GM23248 (cell line): ENCODE results near the gene STARD13. TPM values are rescaled to one million over a fixed set of nuclear protein-coding genes. Genes with fewer than 3 reads are reported as not detected.

Experiments used
- DNase-seq: peaks from one replicate; pipeline ENCODE4 v3.0.0-alpha.2; 2015
- H2AFZ ChIP-seq: fragments of 200-600 bp; sonication (generic); 2 replicates; pipeline ENCODE4 v1.6.1; 2016; ENCODE audit warnings: antibody characterized with exemption
- H3F3A ChIP-seq: fragments of 200-600 bp; sonication (generic); 2 replicates; pipeline ENCODE4 v1.6.1; 2016; ENCODE audit warnings: mild to moderate bottlenecking, antibody characterized with exemption, mixed run types; ENCODE audit not compliant: insufficient read depth
- H3K27ac ChIP-seq: fragments of 200-600 bp; sonication (generic); 2 replicates; pipeline ENCODE4 v1.5.1; 2016; ENCODE audit warnings: mild to moderate bottlenecking
- H3K27me3 ChIP-seq: fragments of 200-600 bp; sonication (generic); replicated peaks from 2 replicates; pipeline ENCODE4 v1.6.1; 2016; ENCODE audit warnings: mild to moderate bottlenecking; ENCODE audit not compliant: insufficient read depth
- H3K36me3 ChIP-seq: fragments of 200-600 bp; sonication (generic); 2 replicates; pipeline ENCODE4 v1.6.1; 2016; ENCODE audit warnings: low read depth, mild to moderate bottlenecking
- H3K4me1 ChIP-seq: fragments of 200-600 bp; sonication (generic); 2 replicates; pipeline ENCODE4 v1.6.1; 2016; ENCODE audit warnings: mild to moderate bottlenecking; ENCODE audit not compliant: insufficient read depth
- H3K4me2 ChIP-seq: fragments of 200-600 bp; sonication (generic); one replicate; pipeline ENCODE4 v1.6.1; 2016; ENCODE audit warnings: mild to moderate bottlenecking; ENCODE audit not compliant: unreplicated experiment
- H3K4me3 ChIP-seq: fragments of 200-600 bp; sonication (generic); 2 replicates; pipeline ENCODE4 v1.5.1; 2016; ENCODE audit warnings: mild to moderate bottlenecking
- H3K79me2 ChIP-seq: fragments of 200-600 bp; sonication (generic); 2 replicates; pipeline ENCODE4 v1.6.1; 2016; ENCODE audit warnings: mild to moderate bottlenecking; ENCODE audit not compliant: insufficient read depth
- H3K9ac ChIP-seq: fragments of 200-600 bp; sonication (generic); 2 replicates; pipeline ENCODE4 v1.6.1; 2016; ENCODE audit warnings: mild to moderate bottlenecking
- H3K9me2 ChIP-seq: fragments of 200-600 bp; sonication (generic); 2 replicates; pipeline ENCODE4 v1.6.1; 2016; ENCODE audit warnings: mixed run types, mild to moderate bottlenecking, moderate library complexity; ENCODE audit not compliant: insufficient read depth
- H3K9me3 ChIP-seq: fragments of 200-600 bp; sonication (generic); one replicate; pipeline ENCODE4 v1.6.1; 2017; ENCODE audit warnings: low read depth
- H4K20me1 ChIP-seq: fragments of 200-600 bp; sonication (generic); 2 replicates; pipeline ENCODE4 v1.6.0; 2016; ENCODE audit not compliant: insufficient read depth
- EZH2 ChIP-seq: fragments of 200-600 bp; sonication (generic); IDR thresholded peaks from 2 replicates; pipeline ENCODE4 v1.6.1; 2018; ENCODE audit warnings: antibody characterized with exemption, mild to moderate bottlenecking; ENCODE audit not compliant: insufficient read depth, poor library complexity, severe bottlenecking
- EZH2phosphoT487 ChIP-seq: fragments of 200-600 bp; sonication (generic); IDR thresholded peaks from 2 replicates; pipeline ENCODE4 v1.6.1; 2018; ENCODE audit warnings: antibody characterized with exemption, moderate library complexity, mild to moderate bottlenecking, low read depth; ENCODE audit not compliant: insufficient read depth
- WGBS, 2 experiments: methylation state at CpG; one replicate each; pipeline ENCODE4 v1.1.6; 2015 to 2017; ENCODE audit warnings: low lambda C conversion rate in 2 of 2, low coverage in 1 of 2; ENCODE audit errors: missing lambda C conversion rate in 2 of 2; 5-methylcytosine and 5-hydroxymethylcytosine counted together
- in situ Hi-C: fragments of 300-500 bp; cut with MboI; formaldehyde crosslinking; loops from 2 replicates; pipeline ENCODE4 v1.15.0; 2020
- polyA plus RNA-seq: library from polyadenylated mRNA; unstranded; fragments of >200 nt; fragmentation: Nextera tagmentation; extraction: Ambion mirVana; gene quantifications from 2 replicates; pipeline ENCODE4 v1.2.1, GENCODE V29; 2016
- total RNA-seq: library from RNA; depleted of rRNA; stranded (reverse); fragments of >200 nt; shearing (Covaris generic); gene quantifications from 2 replicates; pipeline ENCODE4 v1.2.3, GENCODE V29; 2014

The STARD13 gene
- total and polyA plus RNA-seq, 2 experiments from 2014 or later, result 13.8 to 16.6 TPM

DNA sequence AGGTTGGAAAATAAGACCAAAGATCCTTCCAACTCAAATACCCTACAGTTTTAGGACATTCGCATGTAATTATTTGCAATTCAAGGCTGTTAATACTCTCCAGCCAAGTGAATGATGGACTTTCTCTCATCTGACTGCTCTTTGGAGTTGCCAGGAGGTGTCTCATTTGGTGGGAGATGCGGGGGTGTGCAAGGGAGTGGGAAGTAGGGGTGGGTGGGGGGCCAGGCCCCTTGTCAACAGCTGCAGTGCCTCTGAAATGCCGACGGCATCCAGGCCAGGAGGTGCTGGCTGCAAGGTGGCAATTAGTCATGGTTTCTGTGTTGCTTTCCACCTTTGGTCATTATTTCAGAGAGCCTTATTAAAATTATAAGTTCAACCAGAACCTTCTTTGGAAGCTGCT is 147.8 kb downstream of the STARD13 start:
- no peaks in the 10 kb centered on the region for H3K27me3 ChIP-seq
- H3K9me2 ChIP-seq, result no peaks in the 10 kb centered on the region
- H3K27ac ChIP-seq, result no peak overlapping the region
- H3K4me3 ChIP-seq, result no peak overlapping the region
- H3K79me2 ChIP-seq, result peaks cover 65% of the 10 kb centered on the region
- DNase-seq, result no peak
- no peaks in the 10 kb centered on the region for H4K20me1 ChIP-seq
- H3K4me1 ChIP-seq, result peaks cover 5% of the 10 kb centered on the region; the same call in 1 of the 2 replicates
- H3K9ac ChIP-seq, result no peak overlapping the region
- no peaks in the 10 kb centered on the region for H3K9me3 ChIP-seq
- TF ChIP-seq EZH2phosphoT487, result no peak
- TF ChIP-seq EZH2, result no peak
- peaks cover 58% of the 10 kb centered on the region for H3K36me3 ChIP-seq
- H3F3A ChIP-seq, result peaks cover 19% of the 10 kb centered on the region; the same call in 1 of the 2 replicates
- WGBS, 2 experiments, result 95 to 97% methylated on average over 4 of the region's 4 CpGs
- in situ Hi-C loops, result no loop called here
- H3K4me2 ChIP-seq, result no peak overlapping the region
- H2AFZ ChIP-seq, result no peak overlapping the region

DNA sequence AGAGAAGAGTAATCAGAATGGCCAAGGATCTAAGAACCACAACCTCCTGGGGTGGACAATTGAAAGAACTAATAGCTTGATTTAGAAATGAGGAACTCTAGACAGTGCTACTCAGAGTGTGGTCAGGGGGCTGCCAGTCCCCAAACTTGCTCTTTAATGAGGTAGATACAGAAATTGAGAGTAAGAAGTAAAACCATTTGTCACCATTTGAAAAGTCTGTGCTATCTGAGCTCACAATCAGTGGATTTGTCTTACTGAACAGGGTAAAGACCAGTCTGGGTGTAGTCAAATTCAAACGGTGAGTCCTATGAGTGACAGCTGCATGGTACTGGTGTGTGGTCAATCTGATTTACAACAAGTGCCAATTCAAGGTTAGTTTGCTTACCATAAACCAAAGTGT is 150.5 kb downstream of the STARD13 start:
- TF ChIP-seq EZH2 (no peak), EZH2phosphoT487 (no peak)
- peaks cover 9% of the 10 kb centered on the region; the same call in 1 of the 2 replicates for H3K4me1 ChIP-seq
- H3K27ac ChIP-seq, result no peak overlapping the region
- no peak overlapping the region for H3K9ac ChIP-seq
- no peak overlapping the region for H3K4me2 ChIP-seq
- peaks cover 19% of the 10 kb centered on the region; the same call in 1 of the 2 replicates for H3F3A ChIP-seq
- DNase-seq, result no peak
- no peaks in the 10 kb centered on the region for H3K27me3 ChIP-seq
- in situ Hi-C loops, result no loop called here
- H2AFZ ChIP-seq, result no peak overlapping the region
- H4K20me1 ChIP-seq, result no peaks in the 10 kb centered on the region
- H3K79me2 ChIP-seq, result peaks cover 40% of the 10 kb centered on the region
- H3K9me2 ChIP-seq, result no peaks in the 10 kb centered on the region
- H3K9me3 ChIP-seq, result no peaks in the 10 kb centered on the region
- no peak overlapping the region for H3K4me3 ChIP-seq
- WGBS, 2 experiments, result 100% methylated on average over 1 of the region's 1 CpG
- H3K36me3 ChIP-seq, result peaks cover 39% of the 10 kb centered on the region

DNA sequence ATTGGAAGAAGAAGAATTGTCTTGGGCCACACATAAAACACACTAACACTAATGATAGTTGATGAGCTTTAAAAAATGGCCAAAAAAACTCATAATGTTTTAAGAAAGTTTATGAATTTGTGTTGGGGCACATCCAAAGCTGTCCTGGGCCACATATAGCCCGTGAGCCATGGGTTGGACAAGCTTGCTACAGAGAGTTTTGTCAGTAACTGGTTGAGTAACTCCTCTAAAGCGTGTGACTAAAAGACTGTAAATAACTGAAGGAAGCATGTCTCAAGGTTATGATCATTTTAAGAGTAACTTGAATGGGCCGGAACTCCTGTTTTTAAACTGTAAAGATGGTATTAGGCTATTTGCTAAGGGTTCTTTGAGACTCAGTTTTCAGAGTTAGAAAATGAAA is 151.3 kb downstream of the STARD13 start:
- TF ChIP-seq EZH2phosphoT487 (no peak), EZH2 (no peak)
- DNase-seq, result no peak
- Histone ChIP-seq H3K4me2 (no peak overlapping the region), H3K4me1 (peaks cover 9% of the 10 kb centered on the region; the same call in 1 of the 2 replicates), H3K36me3 (peaks cover 30% of the 10 kb centered on the region), H3K9me2 (no peaks in the 10 kb centered on the region), H3K9me3 (no peaks in the 10 kb centered on the region), H3K79me2 (peaks cover 37% of the 10 kb centered on the region), H3F3A (peaks cover 19% of the 10 kb centered on the region; the same call in 1 of the 2 replicates), H3K9ac (no peak overlapping the region), H2AFZ (no peak overlapping the region), H3K4me3 (no peak overlapping the region), H3K27me3 (no peaks in the 10 kb centered on the region), H4K20me1 (no peaks in the 10 kb centered on the region), H3K27ac (no peak overlapping the region)
- in situ Hi-C loops, result no loop called here
- 81 to 86% methylated on average over 3 of the region's 3 CpGs for WGBS, 2 experiments

DNA sequence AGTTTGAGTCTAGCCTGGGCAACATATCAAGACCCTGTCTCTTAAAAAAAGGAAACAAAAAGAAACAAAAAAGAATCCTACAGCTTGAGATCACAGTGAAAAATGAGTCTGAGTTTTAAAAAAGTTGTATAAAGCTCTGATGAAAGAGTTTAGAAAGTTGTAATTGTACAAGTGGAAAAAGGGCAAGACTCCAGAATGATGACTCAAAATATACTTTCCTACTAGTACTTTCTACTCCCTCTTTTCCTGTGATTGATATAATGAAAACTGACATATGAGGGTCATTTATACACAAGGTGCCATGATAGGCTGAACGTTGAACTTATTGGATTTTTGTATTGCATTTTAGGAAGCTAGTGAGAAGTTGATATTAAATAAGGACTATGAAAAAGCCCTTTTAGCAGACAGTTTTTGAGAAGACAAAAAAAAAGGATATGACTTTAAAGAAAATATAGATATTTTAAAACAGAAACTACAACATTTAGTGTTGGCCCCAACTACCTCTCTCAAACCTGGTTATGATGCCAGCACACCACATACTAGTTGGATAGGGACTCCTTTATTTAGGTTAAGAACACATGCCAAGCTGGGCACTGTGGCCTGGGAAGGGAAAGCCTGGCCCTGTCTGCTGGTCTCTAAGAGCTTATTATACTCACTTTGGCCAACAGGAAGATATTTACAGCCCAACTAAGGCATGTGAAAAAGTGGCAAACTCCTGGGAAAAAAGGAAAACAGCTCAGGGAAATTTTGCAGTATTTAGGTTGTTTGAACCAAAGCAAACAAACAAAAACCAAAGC is 152.7 kb downstream of the STARD13 start:
- no peak overlapping the region for H3K4me2 ChIP-seq
- no peak overlapping the region for H2AFZ ChIP-seq
- peaks cover 9% of the 10 kb centered on the region; the same call in 1 of the 2 replicates for H3K4me1 ChIP-seq
- H3K79me2 ChIP-seq, result peaks cover 35% of the 10 kb centered on the region
- DNase-seq, result peak; percentile 63
- H3K27ac ChIP-seq, result peak overlapping the region; percentile 41; the same call in 1 of the 2 replicates
- no peaks in the 10 kb centered on the region for H3K9me3 ChIP-seq
- no peak overlapping the region for H3K4me3 ChIP-seq
- WGBS, 2 experiments, result 42 to 60% methylated on average over 1 of the region's 1 CpG
- H3K36me3 ChIP-seq, result peaks cover 28% of the 10 kb centered on the region
- no peak for TF ChIP-seq EZH2
- no peak for TF ChIP-seq EZH2phosphoT487
- H4K20me1 ChIP-seq, result no peaks in the 10 kb centered on the region
- H3K27me3 ChIP-seq, result no peaks in the 10 kb centered on the region
- H3K9me2 ChIP-seq, result no peaks in the 10 kb centered on the region
- peaks cover 22% of the 10 kb centered on the region for H3F3A ChIP-seq
- in situ Hi-C loops, result no loop called here
- H3K9ac ChIP-seq, result peak overlapping the region; percentile 23; the same call in 1 of the 2 replicates
